NCI-H526 (cell line): ENCODE measurements around the gene FHIP2A.
"Not testable (repeated sequence)": the region's sequence is repeated elsewhere in the genome, so short reads cannot be mapped to it uniquely, and the experiment has no call there.

Experiments
- DNase-seq, 2 experiments: peaks; one replicate each; lab custom pipeline; 2025; lab: John Stamatoyannopoulos, UW

Gene FHIP2A

GRCh38 chr10:114856544-114857287, 35.1 kb downstream of the FHIP2A start:
- DNase-seq = no peak

GRCh38 chr10:114857288-114857565, 35.6 kb downstream of the FHIP2A start:
- DNase-seq = not testable (repeated sequence)

- no peak for DNase-seq
Measured at GRCh38 chr10:114857922-114858629, 36.5 kb downstream of the FHIP2A start.

- DNase-seq = no peak
Measured at GRCh38 chr10:114859222-114859621, 37.6 kb downstream of the FHIP2A start.

- DNase-seq = no peak
Measured at GRCh38 chr10:114862456-114862855, 40.9 kb downstream of the FHIP2A start.

GRCh38 chr10:114867365-114867764, 45.8 kb downstream of the FHIP2A start:
- DNase-seq = no peak

GRCh38 chr10:114868870-114869519, 47.4 kb downstream of the FHIP2A start:
- no peak for DNase-seq

- no peak for DNase-seq
Measured at GRCh38 chr10:114869520-114869892, 47.9 kb downstream of the FHIP2A start.

- DNase-seq = no peak
Measured at GRCh38 chr10:114870486-114870885, 48.9 kb downstream of the FHIP2A start.

GRCh38 chr10:114871379-114871778, 49.8 kb downstream of the FHIP2A start:
- no peak for DNase-seq
